HepG2 (cell line): Measurements from ENCODE around the gene COQ8B. TPM values are rescaled to one million over a fixed set of nuclear protein-coding genes. Genes with fewer than 3 reads are reported as not detected.

Experiments used
- ATF2 ChIP-seq: sonication (generic); formaldehyde crosslinking; IDR thresholded peaks from 2 replicates; pipeline ENCODE4 v1.4.0; 2020; ENCODE audit warnings: missing genetic modification reagents
- BRD4 ChIP-seq: sonication (generic); formaldehyde crosslinking; IDR thresholded peaks from 2 replicates; pipeline ENCODE4 v1.4.0; 2020; ENCODE audit warnings: missing genetic modification reagents
- BRF2 ChIP-seq: sonication (generic); formaldehyde crosslinking; IDR thresholded peaks from 2 replicates; pipeline ENCODE4 v1.8.1; 2022; ENCODE audit warnings: mild to moderate bottlenecking, missing genetic modification reagents
- DRAP1 ChIP-seq: IDR thresholded peaks from 2 replicates; pipeline ENCODE4 v1.6.1; 2016; ENCODE audit warnings: missing genetic modification reagents, missing compliant biosample characterization
- E2F5 ChIP-seq: sonication (generic); formaldehyde crosslinking; conservative IDR thresholded peaks from 2 replicates; pipeline ENCODE4 v1.4.0; 2020; ENCODE audit warnings: missing genetic modification reagents
- GABPB1 ChIP-seq: IDR thresholded peaks from 2 replicates; pipeline ENCODE4 v1.6.1; 2016; ENCODE audit warnings: mild to moderate bottlenecking, missing genetic modification reagents, moderate library complexity, missing compliant biosample characterization
- HINFP ChIP-seq: sonication (generic); formaldehyde crosslinking; IDR thresholded peaks from 2 replicates; pipeline ENCODE4 v1.4.0; 2020; ENCODE audit warnings: low read depth, mild to moderate bottlenecking, missing genetic modification reagents
- HOXA9 ChIP-seq: sonication (generic); formaldehyde crosslinking; IDR thresholded peaks from 2 replicates; pipeline ENCODE4 v1.8.1; 2022; ENCODE audit warnings: missing genetic modification reagents, mild to moderate bottlenecking, moderate library complexity, borderline replicate concordance
- KDM4B ChIP-seq: sonication (generic); formaldehyde crosslinking; IDR thresholded peaks from 2 replicates; pipeline ENCODE4 v1.4.0; 2020; ENCODE audit warnings: missing genetic modification reagents
- MIER3 ChIP-seq: IDR thresholded peaks from 2 replicates; pipeline ENCODE4 v1.6.1; 2016; ENCODE audit warnings: missing compliant biosample characterization, borderline replicate concordance
- NBN ChIP-seq: fragments of 450-650 bp; conservative IDR thresholded peaks from 2 replicates; pipeline ENCODE4 v1.6.1; 2017
- RBM39 ChIP-seq: fragments of 200-400 bp; formaldehyde crosslinking; IDR thresholded peaks from one replicate; pipeline ENCODE4 v1.6.1; 2018; ENCODE audit warnings: antibody characterized with exemption, mild to moderate bottlenecking, low read depth, low read length; ENCODE audit not compliant: poor library complexity, severe bottlenecking
- RFX1 ChIP-seq: fragments of 450-650 bp; IDR thresholded peaks from 2 replicates; pipeline ENCODE4 v1.6.1; 2017
- ZBTB21 ChIP-seq: sonication (generic); formaldehyde crosslinking; IDR thresholded peaks from 2 replicates; pipeline ENCODE4 v1.4.0; 2020; ENCODE audit warnings: missing genetic modification reagents
- ZFP82 ChIP-seq: sonication (generic); formaldehyde crosslinking; IDR thresholded peaks from 2 replicates; pipeline ENCODE4 v1.5.1; 2020; ENCODE audit warnings: mild to moderate bottlenecking, missing genetic modification reagents, borderline replicate concordance
- ZNF101 ChIP-seq: sonication (generic); formaldehyde crosslinking; IDR thresholded peaks from 2 replicates; pipeline ENCODE4 v1.4.0; 2020; ENCODE audit warnings: mild to moderate bottlenecking, low read depth, missing genetic modification reagents, borderline replicate concordance
- ZNF276 ChIP-seq: sonication (generic); formaldehyde crosslinking; IDR thresholded peaks from 2 replicates; pipeline ENCODE4 v1.4.0; 2020; ENCODE audit warnings: mild to moderate bottlenecking, low read depth, missing genetic modification reagents
- ZNF331 ChIP-seq: sonication (generic); formaldehyde crosslinking; IDR thresholded peaks from 2 replicates; pipeline ENCODE4 v1.4.0; 2020; ENCODE audit warnings: missing genetic modification reagents
- ZNF333 ChIP-seq: sonication (generic); formaldehyde crosslinking; IDR thresholded peaks from 2 replicates; pipeline ENCODE4 v1.4.0; 2020; ENCODE audit warnings: mild to moderate bottlenecking, missing genetic modification reagents, borderline replicate concordance
- ZNF432 ChIP-seq: sonication (generic); formaldehyde crosslinking; IDR thresholded peaks from 2 replicates; pipeline ENCODE4 v1.5.0; 2020; ENCODE audit warnings: missing genetic modification reagents, mild to moderate bottlenecking, borderline replicate concordance
- ZNF510 ChIP-seq: sonication (generic); formaldehyde crosslinking; IDR thresholded peaks from 2 replicates; pipeline ENCODE4 v1.4.0; 2020; ENCODE audit warnings: low read depth, mild to moderate bottlenecking, missing genetic modification reagents
- ZNF747 ChIP-seq: sonication (generic); formaldehyde crosslinking; IDR thresholded peaks from 2 replicates; pipeline ENCODE4 v1.8.1; 2023; ENCODE audit warnings: missing genetic modification reagents, mild to moderate bottlenecking, borderline replicate concordance
- ZNF879 ChIP-seq: sonication (generic); formaldehyde crosslinking; IDR thresholded peaks from 2 replicates; pipeline ENCODE4 v1.8.1; 2023; ENCODE audit warnings: missing genetic modification reagents
- polyA plus RNA-seq, 8 experiments: library from polyadenylated mRNA; depleted of rRNA in 3 of 8; stranded (reverse) in 7 of 8; unstranded in 1 of 8; fragments of >200 nt; fragmentation: Illumina TruSeq in 4 of 8; extraction: Trizol in 4 of 8; gene quantifications; 2 replicates each; pipeline versions ENCODE4 v1.2.1 to v1.2.3, GENCODE V29; 2011 to 2016; ENCODE audit warnings: low read depth in 4 of 8, missing spikeins in 1 of 8, mixed read lengths in 1 of 8; ENCODE audit not compliant: insufficient read depth in 1 of 8
- total RNA-seq, 5 experiments: library from RNA; depleted of rRNA; stranded (reverse); fragments of >200 nt; fragmentation: Illumina TruSeq; extraction: Trizol; gene quantifications; 2 replicates each; pipeline ENCODE4 v1.2.3, GENCODE V29; 2016; ENCODE audit warnings: low read depth in 1 of 5

The COQ8B gene
- total and polyA plus RNA-seq, 2 of the 13 experiments (the other 11 are each of a cell fraction or from before 2014, with no cell fraction given) = 12.3 to 17.2 TPM

- 0 out of 2 replicates have a peak, but pooled peaks have one; percentile 63 for TF ChIP-seq ATF2 (CRISPR knock-in tag)
- TF ChIP-seq NBN = no peak
- no peak for TF ChIP-seq ZNF333 (CRISPR knock-in tag)
- no peak for TF ChIP-seq MIER3 (CRISPR knock-in tag)
- TF ChIP-seq GABPB1 (CRISPR knock-in tag) = peak; percentile 71; the same call in 1 of the 2 replicates
- TF ChIP-seq RFX1 = no peak
- TF ChIP-seq ZNF331 (CRISPR knock-in tag) = no peak
- no peak for TF ChIP-seq ZNF747 (CRISPR knock-in tag)
- TF ChIP-seq ZFP82 = peak; percentile 65; the same call in 1 of the 2 replicates
- no peak for TF ChIP-seq HINFP (CRISPR knock-in tag)
- no peak for TF ChIP-seq ZNF276 (CRISPR knock-in tag)
- no peak for TF ChIP-seq ZNF432
- no peak for TF ChIP-seq DRAP1 (CRISPR knock-in tag)
- no peak for TF ChIP-seq ZNF510 (CRISPR knock-in tag)
- TF ChIP-seq KDM4B (CRISPR knock-in tag) = no peak
- no peak for TF ChIP-seq ZBTB21 (CRISPR knock-in tag)
- no peak for TF ChIP-seq BRF2 (CRISPR knock-in tag)
- no peak for TF ChIP-seq ZNF101
- TF ChIP-seq HOXA9 (CRISPR knock-in tag) = 0 out of 2 replicates have a peak, but pooled peaks have one; percentile 21
- TF ChIP-seq BRD4 = no peak; the same call in 1 of the 2 replicates
- TF ChIP-seq RBM39 = no peak
- 0 out of 2 replicates have a peak, but pooled peaks have one; percentile 60 for TF ChIP-seq E2F5 (CRISPR knock-in tag)
- TF ChIP-seq ZNF879 (CRISPR knock-in tag) = no peak
Measured at GRCh38 chr19:40662925-40663694, 53.6 kb downstream of the COQ8B start (continued).
